ENCODE data around the gene PODNL1.

PODNL1 gene

GRCh38 chr19:13905634-13906520, 32.3 kb downstream of the PODNL1 start, which contains the start of the genes BRME1 and CC2D1A:
Gene BRME1 (minus strand): TSS chr19:13906117. CDS start chr19:13904892, 1,225 bp downstream.
Gene CC2D1A (plus strand): TSS chr19:13906201. CDS start chr19:13906442, 241 bp downstream.
- no peaks in the 10 kb centered on the region for H3K27me3 Mint-ChIP-seq
- H3K9me3 Mint-ChIP-seq = no peaks in the 10 kb centered on the region
- peak within 1 kb of the TSS; percentile 92 for H3K27ac Mint-ChIP-seq
- H3K4me3 Mint-ChIP-seq = peak within 1 kb of the TSS; percentile 86
- H3K36me3 Mint-ChIP-seq = no peaks in the 10 kb centered on the region
- H3K4me1 Mint-ChIP-seq = peaks cover 11% of the 10 kb centered on the region

GRCh38 chr19:13902993-13903555, 35.1 kb downstream of the PODNL1 start:
- Mint-ChIP-seq H3K4me3 (peak overlapping the region; percentile 11), H3K9me3 (no peaks in the 10 kb centered on the region), H3K27ac (no peak overlapping the region), H3K27me3 (no peaks in the 10 kb centered on the region), H3K36me3 (no peaks in the 10 kb centered on the region), H3K4me1 (peaks cover 11% of the 10 kb centered on the region)

- no peaks in the 10 kb centered on the region for H3K9me3 Mint-ChIP-seq
- H3K4me1 Mint-ChIP-seq = no peaks in the 10 kb centered on the region
- no peaks in the 10 kb centered on the region for H3K27me3 Mint-ChIP-seq
- H3K4me3 Mint-ChIP-seq = no peak overlapping the region
- no peaks in the 10 kb centered on the region for H3K36me3 Mint-ChIP-seq
- H3K27ac Mint-ChIP-seq = no peak overlapping the region
Measured at GRCh38 chr19:13899912-13900584, 38.2 kb downstream of the PODNL1 start.

GRCh38 chr19:13899393-13899792, 38.8 kb downstream of the PODNL1 start:
- H3K27me3 Mint-ChIP-seq = no peaks in the 10 kb centered on the region
- no peak overlapping the region for H3K27ac Mint-ChIP-seq
- H3K4me3 Mint-ChIP-seq = no peak overlapping the region
- no peaks in the 10 kb centered on the region for H3K9me3 Mint-ChIP-seq
- no peaks in the 10 kb centered on the region for H3K4me1 Mint-ChIP-seq
- H3K36me3 Mint-ChIP-seq = no peaks in the 10 kb centered on the region

GRCh38 chr19:13896227-13896626, 42.0 kb downstream of the PODNL1 start:
- Mint-ChIP-seq H3K27ac (no peak overlapping the region), H3K4me3 (no peak overlapping the region), H3K4me1 (no peaks in the 10 kb centered on the region), H3K9me3 (no peaks in the 10 kb centered on the region), H3K27me3 (no peaks in the 10 kb centered on the region), H3K36me3 (no peaks in the 10 kb centered on the region)

- Mint-ChIP-seq H3K27ac (no peak overlapping the region), H3K36me3 (no peaks in the 10 kb centered on the region), H3K9me3 (no peaks in the 10 kb centered on the region), H3K4me3 (no peak overlapping the region), H3K4me1 (no peaks in the 10 kb centered on the region), H3K27me3 (no peaks in the 10 kb centered on the region)
Measured at GRCh38 chr19:13894552-13894951, 43.7 kb downstream of the PODNL1 start.

- H3K4me1 Mint-ChIP-seq = no peaks in the 10 kb centered on the region
- H3K27ac Mint-ChIP-seq = no peak overlapping the region
Measured at GRCh38 chr19:13892870-13893269, 45.3 kb downstream of the PODNL1 start.

GRCh38 chr19:13890136-13890535, 48.1 kb downstream of the PODNL1 start:
- H3K27ac Mint-ChIP-seq = no peak overlapping the region
- no peak overlapping the region for H3K4me3 Mint-ChIP-seq
- no peaks in the 10 kb centered on the region for H3K27me3 Mint-ChIP-seq
- H3K36me3 Mint-ChIP-seq = no peaks in the 10 kb centered on the region
- no peaks in the 10 kb centered on the region for H3K9me3 Mint-ChIP-seq
- no peaks in the 10 kb centered on the region for H3K4me1 Mint-ChIP-seq

More at GRCh38 chr19:13892870-13893269, 45.3 kb downstream of the PODNL1 start:
- Mint-ChIP-seq H3K9me3 (no peaks in the 10 kb centered on the region), H3K27me3 (no peaks in the 10 kb centered on the region), H3K4me3 (no peak overlapping the region), H3K36me3 (no peaks in the 10 kb centered on the region)

- Mint-ChIP-seq H3K4me3 (no peak overlapping the region), H3K4me1 (peaks cover 8% of the 10 kb centered on the region), H3K27me3 (no peaks in the 10 kb centered on the region), H3K36me3 (no peaks in the 10 kb centered on the region), H3K27ac (no peak overlapping the region), H3K9me3 (no peaks in the 10 kb centered on the region)
Measured at GRCh38 chr19:13888281-13888680, 49.9 kb downstream of the PODNL1 start.

- peaks cover 12% of the 10 kb centered on the region for H3K4me1 Mint-ChIP-seq
- no peaks in the 10 kb centered on the region for H3K9me3 Mint-ChIP-seq
- H3K27ac Mint-ChIP-seq = no peak overlapping the region
- no peak overlapping the region for H3K4me3 Mint-ChIP-seq
- no peaks in the 10 kb centered on the region for H3K36me3 Mint-ChIP-seq
- no peaks in the 10 kb centered on the region for H3K27me3 Mint-ChIP-seq
Measured at GRCh38 chr19:13887517-13887916, 50.7 kb downstream of the PODNL1 start.

GRCh38 chr19:13887018-13887436, 51.2 kb downstream of the PODNL1 start:
- no peaks in the 10 kb centered on the region for H3K27me3 Mint-ChIP-seq
- H3K4me1 Mint-ChIP-seq = peaks cover 17% of the 10 kb centered on the region
- no peaks in the 10 kb centered on the region for H3K36me3 Mint-ChIP-seq
- H3K4me3 Mint-ChIP-seq = no peak overlapping the region
- H3K9me3 Mint-ChIP-seq = no peaks in the 10 kb centered on the region
- peak overlapping the region; percentile 46 for H3K27ac Mint-ChIP-seq

GRCh38 chr19:13885826-13886365, 52.3 kb downstream of the PODNL1 start:
- H3K27me3 Mint-ChIP-seq = no peaks in the 10 kb centered on the region
- H3K4me3 Mint-ChIP-seq = no peak overlapping the region
- no peak overlapping the region for H3K27ac Mint-ChIP-seq
- peaks cover 28% of the 10 kb centered on the region for H3K4me1 Mint-ChIP-seq
- H3K36me3 Mint-ChIP-seq = no peaks in the 10 kb centered on the region
- H3K9me3 Mint-ChIP-seq = no peaks in the 10 kb centered on the region

GRCh38 chr19:13884726-13885591, 53.3 kb downstream of the PODNL1 start:
- Mint-ChIP-seq H3K4me1 (peaks cover 36% of the 10 kb centered on the region), H3K27me3 (no peaks in the 10 kb centered on the region), H3K27ac (no peak overlapping the region), H3K4me3 (no peak overlapping the region), H3K36me3 (no peaks in the 10 kb centered on the region), H3K9me3 (no peaks in the 10 kb centered on the region)

- H3K4me3 Mint-ChIP-seq = no peak overlapping the region
- no peaks in the 10 kb centered on the region for H3K36me3 Mint-ChIP-seq
- H3K9me3 Mint-ChIP-seq = no peaks in the 10 kb centered on the region
- peaks cover 38% of the 10 kb centered on the region for H3K4me1 Mint-ChIP-seq
- no peaks in the 10 kb centered on the region for H3K27me3 Mint-ChIP-seq
- H3K27ac Mint-ChIP-seq = no peak overlapping the region
Measured at GRCh38 chr19:13883516-13884064, 54.6 kb downstream of the PODNL1 start.
